Fibroblast of lung (primary cell): ENCODE data around the gene WDR45B. TPM values are rescaled to one million over a fixed set of nuclear protein-coding genes. Genes with fewer than 3 reads are reported as not detected.
"Not testable (repeated sequence)": the region's sequence is repeated elsewhere in the genome, so short reads cannot be mapped to it uniquely, and the experiment has no call there.

Source experiments
- DNase-seq, 2 donors: peaks; one replicate each; pipeline versions ENCODE4 v3.0.0 to v3.0.0-alpha.2; 2010; ENCODE audit warnings: low read depth in 2 of 2
- H2AFZ ChIP-seq: 2 replicates; pipeline ENCODE4 v1.5.1; 2012; ENCODE audit warnings: low read length, control low read depth, inconsistent platforms
- H3K27ac ChIP-seq: 2 replicates; pipeline ENCODE4 v1.5.1; 2011; ENCODE audit warnings: low read length, control low read depth; ENCODE audit not compliant: insufficient read depth
- H3K27me3 ChIP-seq: 2 replicates; pipeline ENCODE4 v1.5.1; 2011; ENCODE audit warnings: mild to moderate bottlenecking, low read length; ENCODE audit not compliant: control insufficient read depth, insufficient read depth
- H3K36me3 ChIP-seq: 2 replicates; pipeline ENCODE4 v1.5.1; 2011; ENCODE audit warnings: low read length; ENCODE audit not compliant: control insufficient read depth, insufficient read depth
- H3K4me1 ChIP-seq: 2 replicates; pipeline ENCODE4 v1.5.1; 2011; ENCODE audit warnings: low read length; ENCODE audit not compliant: control insufficient read depth, insufficient read depth; ENCODE audit errors: extremely low read depth
- H3K4me2 ChIP-seq: 2 replicates; pipeline ENCODE4 v1.5.1; 2011; ENCODE audit warnings: low read length, control low read depth; ENCODE audit not compliant: insufficient read depth; ENCODE audit errors: extremely low read depth
- H3K4me3 ChIP-seq, 4 experiments: fragments of 200-600 bp in 1 of 4; sonication (generic) in 1 of 4; replicated peaks in 1 of 4; 2 replicates each; pipeline ENCODE4 v1.5.1; 2011 to 2016; ENCODE audit warnings: low read length in 4 of 4, low read depth in 3 of 4, mild to moderate bottlenecking in 3 of 4, control low read depth in 2 of 4, inconsistent platforms in 1 of 4, mixed read lengths in 1 of 4; ENCODE audit not compliant: insufficient read depth in 1 of 4; ENCODE audit errors: control extremely low read depth in 1 of 4
- H3K79me2 ChIP-seq: 2 replicates; pipeline ENCODE4 v1.5.1; 2012; ENCODE audit warnings: mild to moderate bottlenecking, low read length, inconsistent platforms; ENCODE audit not compliant: control insufficient read depth, insufficient read depth
- H3K9ac ChIP-seq: 2 replicates; pipeline ENCODE4 v1.5.1; 2011; ENCODE audit warnings: mild to moderate bottlenecking, low read length, control low read depth; ENCODE audit not compliant: insufficient read depth
- H3K9me3 ChIP-seq: 2 replicates; pipeline ENCODE4 v1.5.1; 2012; ENCODE audit warnings: low read depth, low read length; ENCODE audit not compliant: control insufficient read depth, insufficient read depth
- H4K20me1 ChIP-seq: 2 replicates; pipeline ENCODE4 v1.5.1; 2011; ENCODE audit warnings: low read length; ENCODE audit not compliant: control insufficient read depth, insufficient read depth; ENCODE audit errors: extremely low read depth
- CTCF ChIP-seq, 2 donors: IDR thresholded peaks in 1 of 2; conservative IDR thresholded peaks in 1 of 2; 1 replicate in 1 of 2; 2 replicates in 1 of 2; pipeline ENCODE4 v1.5.1; 2011 to 2012; ENCODE audit warnings: low read length in 2 of 2, control low read depth in 1 of 2, inconsistent platforms in 1 of 2, low read depth in 1 of 2, mild to moderate bottlenecking in 1 of 2
- EZH2 ChIP-seq: IDR thresholded peaks from 2 replicates; pipeline ENCODE4 v1.5.1; 2012; ENCODE audit warnings: low read length, control low read depth, mild to moderate bottlenecking; ENCODE audit errors: missing control alignments
- polyA plus RNA-seq, 2 donors: library from polyadenylated mRNA; depleted of rRNA in 1 of 2; stranded (reverse) in 1 of 2; unstranded in 1 of 2; fragments of >200 nt; gene quantifications; 2 replicates each; pipeline ENCODE4 v1.2.1, GENCODE V29; 2011 to 2012; ENCODE audit warnings: missing spikeins in 1 of 2
- total RNA-seq: library from RNA; depleted of rRNA; stranded (reverse); fragments of >200 nt; gene quantifications from 2 replicates; pipeline ENCODE4 v1.2.1, GENCODE V29; 2014

The WDR45B gene
- total and polyA plus RNA-seq, 2 donors (not counting 1 experiment from before 2014, with no cell fraction given): 66.2 to 95.2 TPM

- TF ChIP-seq EZH2: no peak
- TF ChIP-seq CTCF (conservative IDR thresholded peaks at IDR 0.05 in 1 of 2, IDR thresholded peaks at IDR 0.05 in 1 of 2; ENCODE audit: low read depth in 1 of 2, low read length in 2 of 2): no peak
- H3K4me1 ChIP-seq: no peaks in the 10 kb centered on the region
- H3K27me3 ChIP-seq: no peaks in the 10 kb centered on the region
- no peak for DNase-seq
- peaks cover 15% of the 10 kb centered on the region for H3K36me3 ChIP-seq
- no peaks in the 10 kb centered on the region for H3K9me3 ChIP-seq
- no peak overlapping the region for H3K4me3 ChIP-seq
- no peak overlapping the region for H3K27ac ChIP-seq
- no peaks in the 10 kb centered on the region for H4K20me1 ChIP-seq
- peaks cover 2% of the 10 kb centered on the region for H3K79me2 ChIP-seq
- H2AFZ ChIP-seq: no peak overlapping the region
- no peak overlapping the region for H3K9ac ChIP-seq
- H3K4me2 ChIP-seq: no peak overlapping the region
Measured at GRCh38 chr17:82577300-82577699, 70.9 kb downstream of the WDR45B start.

- not testable (repeated sequence) for H3K4me1 ChIP-seq, H3K4me3 ChIP-seq, H3K79me2 ChIP-seq, H3K9ac ChIP-seq, H4K20me1 ChIP-seq, DNase-seq, H3K27ac ChIP-seq, H3K27me3 ChIP-seq, H2AFZ ChIP-seq, H3K9me3 ChIP-seq, H3K4me2 ChIP-seq
- peaks cover 14% of the 10 kb centered on the region for H3K36me3 ChIP-seq
Measured at GRCh38 chr17:82575581-82576221, 72.5 kb downstream of the WDR45B start.

- Histone ChIP-seq H4K20me1 (no peaks in the 10 kb centered on the region), H3K4me3 (no peak overlapping the region), H3K27me3 (no peaks in the 10 kb centered on the region), H3K9ac (no peak overlapping the region), H3K79me2 (peaks cover 7% of the 10 kb centered on the region), H2AFZ (no peak overlapping the region), H3K4me1 (peaks cover 1% of the 10 kb centered on the region), H3K36me3 (peaks cover 16% of the 10 kb centered on the region), H3K9me3 (no peaks in the 10 kb centered on the region), H3K4me2 (no peak overlapping the region), H3K27ac (no peak overlapping the region)
- no peak for TF ChIP-seq CTCF (conservative IDR thresholded peaks at IDR 0.05 in 1 of 2, IDR thresholded peaks at IDR 0.05 in 1 of 2; ENCODE audit: low read depth in 1 of 2, low read length in 2 of 2)
- TF ChIP-seq EZH2: no peak
- no peak for DNase-seq
Measured at GRCh38 chr17:82574041-82574440, 74.2 kb downstream of the WDR45B start.
